H1 (cell line): ENCODE data around the gene HECTD4. TPM values are rescaled to one million over a fixed set of nuclear protein-coding genes. Genes with fewer than 3 reads are reported as not detected.

ENCODE experiments used
- CTCF ChIA-PET: fragments of 300-600 bp; sonication (Branson Sonifier 250); formaldehyde crosslinking; loops from one replicate; lab custom pipeline; 2021; ENCODE audit not compliant: partially characterized antibody; lab: Charles Lee
- POLR2A ChIA-PET: fragments of 300-600 bp; sonication (Branson Sonifier 250); formaldehyde crosslinking; loops from one replicate; lab custom pipeline; 2021; ENCODE audit warnings: inconsistent platforms; ENCODE audit not compliant: partially characterized antibody; lab: Charles Lee
- DNase-seq, 2 experiments: peaks; one replicate each; pipeline versions ENCODE4 v3.0.0 to v3.0.0-alpha.2; 2010 to 2022; ENCODE audit warnings: low spot score in 2 of 2, low read depth in 1 of 2, mixed read lengths in 1 of 2
- FAIRE-seq: peaks from 2 replicates; lab custom pipeline; 2011; peaks lifted over from hg19 to GRCh38; lab: Jason Lieb, UNC
- H2AFZ ChIP-seq: 2 replicates; pipeline ENCODE4 v1.8.1; 2012; ENCODE audit warnings: low read length, inconsistent platforms
- H2AK5ac ChIP-seq: 2 replicates; pipeline ENCODE4 v1.6.1; 2013; ENCODE audit warnings: low read depth, low read length
- H2BK120ac ChIP-seq: replicated peaks from 2 replicates; pipeline ENCODE3; 2013; ENCODE audit warnings: low read depth, low read length, inconsistent platforms
- H2BK12ac ChIP-seq: 2 replicates; pipeline ENCODE4 v1.6.1; 2013; ENCODE audit warnings: low read depth, low read length
- H2BK15ac ChIP-seq: 2 replicates; pipeline ENCODE4 v1.6.1; 2013; ENCODE audit warnings: low read length
- H2BK20ac ChIP-seq: 2 replicates; pipeline ENCODE4 v1.6.1; 2013; ENCODE audit warnings: low read length
- H2BK5ac ChIP-seq: 2 replicates; pipeline ENCODE4 v1.6.1; 2013; ENCODE audit warnings: low read depth, low read length
- H3K14ac ChIP-seq: 2 replicates; pipeline ENCODE4 v1.6.1; 2013; ENCODE audit warnings: inconsistent platforms; ENCODE audit not compliant: insufficient read length
- H3K18ac ChIP-seq: 2 replicates; pipeline ENCODE4 v1.6.1; 2013; ENCODE audit warnings: low read length; ENCODE audit errors: extremely low read depth
- H3K23ac ChIP-seq: 2 replicates; pipeline ENCODE4 v1.6.1; 2013; ENCODE audit warnings: inconsistent platforms; ENCODE audit not compliant: insufficient read length
- H3K23me2 ChIP-seq: 2 replicates; pipeline ENCODE4 v1.6.1; 2013; ENCODE audit warnings: low read depth, low read length
- H3K27ac ChIP-seq: 2 replicates; pipeline ENCODE4 v1.6.1; 2011; ENCODE audit warnings: low read depth, low read length, inconsistent platforms
- H3K27me3 ChIP-seq, 4 experiments: replicated peaks in 1 of 4; 1 replicate in 1 of 4; 2 replicates in 3 of 4; pipeline versions ENCODE4 v1.6.1 to v1.8.1; 2011 to 2013; ENCODE audit warnings: low read length in 3 of 4, mild to moderate bottlenecking in 3 of 4, inconsistent platforms in 2 of 4, mixed read lengths in 2 of 4, moderate library complexity in 1 of 4; ENCODE audit not compliant: control insufficient read depth in 3 of 4, insufficient read depth in 3 of 4; ENCODE audit errors: extremely low read depth in 1 of 4
- H3K36me3 ChIP-seq, 4 experiments: 2 replicates each; pipeline versions ENCODE4 v1.6.1 to v1.8.1; 2011 to 2013; ENCODE audit warnings: mild to moderate bottlenecking in 4 of 4, low read length in 3 of 4, moderate library complexity in 2 of 4, control low read depth in 1 of 4, inconsistent platforms in 1 of 4; ENCODE audit not compliant: insufficient read depth in 4 of 4, control insufficient read depth in 2 of 4
- H3K4ac ChIP-seq: replicated peaks from 2 replicates; pipeline ENCODE3; 2013; ENCODE audit warnings: low read length, low read depth, mixed read lengths, inconsistent platforms; ENCODE audit not compliant: insufficient read length
- H3K4me1 ChIP-seq, 4 experiments: replicated peaks in 1 of 4; 1 replicate in 1 of 4; 2 replicates in 3 of 4; pipeline versions ENCODE4 v1.6.1 to v1.8.1; 2011 to 2013; ENCODE audit warnings: low read length in 3 of 4, inconsistent platforms in 2 of 4, mixed read lengths in 1 of 4; ENCODE audit not compliant: insufficient read depth in 4 of 4, control insufficient read depth in 3 of 4
- H3K4me2 ChIP-seq, 2 experiments: 2 replicates each; pipeline versions ENCODE4 v1.6.1 to v1.8.1; 2011 to 2013; ENCODE audit warnings: low read depth in 2 of 2, low read length in 2 of 2, control low read depth in 1 of 2, inconsistent platforms in 1 of 2, mild to moderate bottlenecking in 1 of 2; ENCODE audit not compliant: insufficient read depth in 1 of 2
- H3K4me3 ChIP-seq, 4 experiments: fragments of 200-600, 300-600 bp in 1 of 4; sonication (generic), shearing (Covaris generic), sonication (Bioruptor Twin) in 1 of 4; 2 replicates each; pipeline versions ENCODE4 v1.5.1 to v1.8.1; 2011 to 2016; ENCODE audit warnings: low read length in 4 of 4, low read depth in 3 of 4, control low read depth in 2 of 4, inconsistent platforms in 2 of 4, mild to moderate bottlenecking in 2 of 4, mixed read lengths in 1 of 4, moderate library complexity in 1 of 4; ENCODE audit not compliant: insufficient read depth in 2 of 4; ENCODE audit errors: extremely low read depth in 1 of 4
- H3K56ac ChIP-seq: replicated peaks from 2 replicates; pipeline ENCODE3; 2013; ENCODE audit warnings: low read depth, mild to moderate bottlenecking, mixed read lengths, low read length, inconsistent platforms; ENCODE audit not compliant: insufficient read length
- H3K79me1 ChIP-seq: 2 replicates; pipeline ENCODE4 v1.6.1; 2013; ENCODE audit warnings: low read depth, low read length, control low read depth
- H3K79me2 ChIP-seq, 2 experiments: 2 replicates each; pipeline versions ENCODE4 v1.6.1 to v1.8.1; 2012 to 2013; ENCODE audit warnings: low read length in 2 of 2, mild to moderate bottlenecking in 2 of 2, inconsistent platforms in 1 of 2; ENCODE audit not compliant: insufficient read depth in 2 of 2, control insufficient read depth in 1 of 2
- H3K9ac ChIP-seq, 4 experiments: replicated peaks in 1 of 4; 1 replicate in 1 of 4; 2 replicates in 3 of 4; pipeline versions ENCODE4 v1.6.1 to v1.8.1; 2011 to 2013; ENCODE audit warnings: low read depth in 3 of 4, low read length in 3 of 4, control low read depth in 2 of 4, mild to moderate bottlenecking in 2 of 4, moderate library complexity in 2 of 4, inconsistent platforms in 1 of 4; ENCODE audit errors: extremely low read depth in 1 of 4
- H3K9me3 ChIP-seq, 2 experiments: 2 replicates each; pipeline versions ENCODE4 v1.6.1 to v1.8.1; 2012 to 2013; ENCODE audit warnings: mild to moderate bottlenecking in 2 of 2, moderate library complexity in 2 of 2, control low read depth in 1 of 2, inconsistent platforms in 1 of 2, low read depth in 1 of 2, low read length in 1 of 2, mixed read lengths in 1 of 2; ENCODE audit not compliant: insufficient read depth in 2 of 2
- H4K20me1 ChIP-seq, 2 experiments: replicated peaks in 1 of 2; 2 replicates each; pipeline versions ENCODE3 to v1.8.1; 2011 to 2013; ENCODE audit warnings: inconsistent platforms in 2 of 2, low read length in 2 of 2, mild to moderate bottlenecking in 1 of 2; ENCODE audit not compliant: insufficient read depth in 2 of 2, control insufficient read depth in 1 of 2
- H4K5ac ChIP-seq: 2 replicates; pipeline ENCODE4 v1.6.1; 2013; ENCODE audit warnings: low read length, low read depth, mixed read lengths, inconsistent platforms; ENCODE audit not compliant: insufficient read length
- H4K8ac ChIP-seq: 2 replicates; pipeline ENCODE4 v1.8.0; 2013; ENCODE audit warnings: mild to moderate bottlenecking, moderate library complexity, low read length, inconsistent platforms; ENCODE audit not compliant: insufficient read depth; ENCODE audit errors: extremely low read depth
- H4K91ac ChIP-seq: replicated peaks from 2 replicates; pipeline ENCODE3; 2013; ENCODE audit warnings: low read length, mixed read lengths, inconsistent platforms; ENCODE audit not compliant: insufficient read length
- BRCA1 ChIP-seq: IDR thresholded peaks from 2 replicates; pipeline ENCODE4 v1.6.1; 2012; ENCODE audit warnings: low read depth, low read length, improper control_type of control experiment
- EGR1 ChIP-seq: IDR thresholded peaks from 2 replicates; pipeline ENCODE4 v1.6.1; 2011; ENCODE audit warnings: low read depth, low read length, borderline replicate concordance
- KDM4A ChIP-seq: IDR thresholded peaks from one replicate; pipeline ENCODE4 v1.7.1; 2012; ENCODE audit warnings: low read depth, mild to moderate bottlenecking, moderate library complexity, low read length, inconsistent platforms; ENCODE audit not compliant: severe bottlenecking
- RFX5 ChIP-seq: IDR thresholded peaks from 2 replicates; pipeline ENCODE4 v1.6.1; 2011; ENCODE audit warnings: low read depth, low read length, improper control_type of control experiment, borderline replicate concordance
- RXRA ChIP-seq: IDR thresholded peaks from 2 replicates; pipeline ENCODE4 v1.6.1; 2011; ENCODE audit warnings: low read depth, mild to moderate bottlenecking, low read length, moderate library complexity; ENCODE audit not compliant: insufficient read depth
- SAP30 ChIP-seq: fragments of 300-600 bp; sonication (generic); IDR thresholded peaks from 2 replicates; pipeline ENCODE4 v1.7.1; 2012; ENCODE audit warnings: low read length, moderate library complexity, mild to moderate bottlenecking, inconsistent platforms; ENCODE audit not compliant: insufficient read depth, insufficient replicate concordance
- WGBS, 2 experiments: shearing (Covaris generic) in 1 of 2; methylation state at CpG; one replicate each; pipeline versions ENCODE4 v1.1.6 to v1.1.7; 2013 to 2015; ENCODE audit warnings: low lambda C conversion rate in 2 of 2, mixed read lengths in 2 of 2, inconsistent platforms in 1 of 2, low coverage in 1 of 2, missing lambda C conversion rate in 1 of 2; ENCODE audit not compliant: insufficient replicate concordance in 2 of 2, insufficient coverage in 1 of 2, insufficient read length in 1 of 2; ENCODE audit errors: extremely low coverage in 1 of 2, missing lambda C conversion rate in 1 of 2; 5-methylcytosine and 5-hydroxymethylcytosine counted together
- polyA plus RNA-seq, 7 experiments: library from polyadenylated mRNA; depleted of rRNA in 3 of 7; stranded (reverse) in 5 of 7; unstranded in 2 of 7; fragments of >200 nt in 5 of 7; fragments of 200-250 nt in 2 of 7; gene quantifications; 1 replicate in 5 of 7; 2 replicates in 1 of 7; 4 replicates in 1 of 7; pipeline versions ENCODE4 v1.2.1 to v1.2.3, GENCODE V29; 2011 to 2013; ENCODE audit warnings: missing spikeins in 2 of 7, mixed read lengths in 2 of 7
- total RNA-seq: library from RNA; stranded (reverse); fragmentation: NEBNext Ultra II Directional; extraction: Animal tissue kit (Norgen Biotek cat#: 25700); gene quantifications from 2 replicates; pipeline ENCODE4 v1.2.1, GENCODE V29; 2021

The HECTD4 gene
- total and polyA plus RNA-seq, 2 of the 8 experiments (the other 6 are each of a cell fraction or from before 2014, with no cell fraction given), result 6.5 to 33.7 TPM

- CTCF ChIA-PET, result interaction anchor here (1.2 kb wide), 1 partner anchor 9 kb away, joined by 4 read pairs; no protein-coding TSS in a partner anchor
- Histone ChIP-seq H3K9me3 (no peaks in the 10 kb centered on the region), H3K27ac (no peak overlapping the region)
Observed at GRCh38 chr12:112353393-112353792, 28.8 kb downstream of the HECTD4 start.

More at GRCh38 chr12:112353393-112353792, 28.8 kb downstream of the HECTD4 start:
- no peak overlapping the region for H3K23ac ChIP-seq
- H3K79me2 ChIP-seq, result peaks cover 0 to 24% of the 10 kb centered on the region in 2 experiments; a peak in 2 of 4 replicates
- H2BK5ac ChIP-seq, result no peak overlapping the region
- H3K27me3 ChIP-seq, result no peaks in the 10 kb centered on the region
- H3K4me2 ChIP-seq, result no peak overlapping the region
- H3K9ac ChIP-seq, result no peak overlapping the region
- H4K20me1 ChIP-seq, result no peaks in the 10 kb centered on the region
- WGBS, 2 experiments, result 76% methylated on average over 3 of the region's 3 CpGs; no CpG with 5 or more reads in 1 of the 2 experiments
- no peak overlapping the region for H4K8ac ChIP-seq
- POLR2A ChIA-PET, result no interaction called here
- H3K4me3 ChIP-seq, result no peak overlapping the region
- H3K4ac ChIP-seq, result no peak overlapping the region
- no peak overlapping the region for H4K5ac ChIP-seq
- DNase-seq, result no peak
- H4K91ac ChIP-seq, result no peak overlapping the region
- H2BK120ac ChIP-seq, result no peak overlapping the region
- H3K14ac ChIP-seq, result no peak overlapping the region
- H3K36me3 ChIP-seq, result no peaks in the 10 kb centered on the region
- no peak overlapping the region for H2AFZ ChIP-seq
- H2BK20ac ChIP-seq, result no peak overlapping the region
- no peak for FAIRE-seq
- peaks cover 7% of the 10 kb centered on the region for H3K79me1 ChIP-seq
- no peaks in the 10 kb centered on the region for H3K4me1 ChIP-seq
- no peak overlapping the region for H2BK15ac ChIP-seq
- no peak overlapping the region for H2AK5ac ChIP-seq
- H3K56ac ChIP-seq, result no peak overlapping the region
- no peaks in the 10 kb centered on the region for H3K23me2 ChIP-seq
- TF ChIP-seq SAP30, result no peak
- TF ChIP-seq RFX5, result no peak
- no peak for TF ChIP-seq EGR1
- TF ChIP-seq RXRA, result no peak
- no peak for TF ChIP-seq BRCA1
- no peak for TF ChIP-seq KDM4A
- no peak overlapping the region for H3K18ac ChIP-seq
- H2BK12ac ChIP-seq, result no peak overlapping the region
